ENCODE measurements around the gene FBXO42.
"Not testable (repeated sequence)": the region's sequence is repeated elsewhere in the genome, so short reads cannot be mapped to it uniquely, and the experiment has no call there.

FBXO42 gene

GRCh38 chr1:16230744-16231143 lies 121.5 kb downstream of the FBXO42 start:
- no peak for TF ChIP-seq CTCF (IDR thresholded peaks at IDR 0.05; ENCODE audit: low read depth, low read length, missing control alignments)
- DNase-seq (ENCODE audit: extremely low read depth, low read depth) = no peak
- no peak overlapping the region for H3K4me3 ChIP-seq (replicated peaks; ENCODE audit: low read depth, low read length)

GRCh38 chr1:16229976-16230740 lies 122.1 kb downstream of the FBXO42 start:
- no peak overlapping the region for H3K4me3 ChIP-seq (replicated peaks; ENCODE audit: low read depth, low read length)
- no peak for DNase-seq (ENCODE audit: extremely low read depth, low read depth)
- no peak for TF ChIP-seq CTCF (IDR thresholded peaks at IDR 0.05; ENCODE audit: low read depth, low read length, missing control alignments)

- TF ChIP-seq CTCF (IDR thresholded peaks at IDR 0.05; ENCODE audit: low read depth, low read length, missing control alignments) = no peak
- no peak overlapping the region for H3K4me3 ChIP-seq (replicated peaks; ENCODE audit: low read depth, low read length)
- no peak for DNase-seq (ENCODE audit: extremely low read depth, low read depth)
These were observed 125.6 kb downstream of the FBXO42 start for GRCh38 chr1:16226490-16227179.

- no peak for DNase-seq (ENCODE audit: extremely low read depth, low read depth)
- no peak for TF ChIP-seq CTCF (IDR thresholded peaks at IDR 0.05; ENCODE audit: low read depth, low read length, missing control alignments)
- no peak overlapping the region for H3K4me3 ChIP-seq (replicated peaks; ENCODE audit: low read depth, low read length)
These were observed 126.2 kb downstream of the FBXO42 start for GRCh38 chr1:16226129-16226489.

GRCh38 chr1:16224472-16224871 lies 127.8 kb downstream of the FBXO42 start:
- no peak for TF ChIP-seq CTCF (IDR thresholded peaks at IDR 0.05; ENCODE audit: low read depth, low read length, missing control alignments)
- H3K4me3 ChIP-seq (replicated peaks; ENCODE audit: low read depth, low read length) = no peak overlapping the region
- DNase-seq (ENCODE audit: extremely low read depth, low read depth) = no peak

- H3K4me3 ChIP-seq (replicated peaks; ENCODE audit: low read depth, low read length); DNase-seq (ENCODE audit: extremely low read depth, low read depth): not testable (repeated sequence)
These were observed 129.6 kb downstream of the FBXO42 start for GRCh38 chr1:16222716-16223115.

GRCh38 chr1:16221499-16221898 lies 130.8 kb downstream of the FBXO42 start:
- no peak for DNase-seq (ENCODE audit: extremely low read depth, low read depth)
- H3K4me3 ChIP-seq (replicated peaks; ENCODE audit: low read depth, low read length) = no peak overlapping the region
- TF ChIP-seq CTCF (IDR thresholded peaks at IDR 0.05; ENCODE audit: low read depth, low read length, missing control alignments) = no peak

All from HFF-Myc (cell line).